Measurements from ENCODE around the gene TBCK. TPM values are rescaled to one million over a fixed set of nuclear protein-coding genes. Genes with fewer than 3 reads are reported as not detected.

The TBCK gene
- polyA plus RNA-seq, 1 of the 3 experiments (the other 2 are of a cell fraction) = 14.6 TPM

GRCh38 chr4:106334741-106335470 lies 18.9 kb upstream of the TBCK start:
- no peaks in the 10 kb centered on the region for H3K9me3 ChIP-seq
- DNase-seq = no peak
- H3K27ac ChIP-seq (ENCODE audit: low read depth in 2 of 2, low read length in 1 of 2) = peak overlapping the region in 1 of 2 experiments; percentile 55; a peak in 2 of 4 replicates
- H4K20me1 ChIP-seq (ENCODE audit: insufficient read depth) = no peaks in the 10 kb centered on the region
- 24% methylated on average over 1 of the region's 1 CpG for WGBS (ENCODE audit: low lambda C conversion rate)
- POLR2A ChIA-PET = no interaction called here
- H3F3A ChIP-seq (replicated peaks; ENCODE audit: insufficient read depth) = peaks cover 19% of the 10 kb centered on the region
- no peak overlapping the region for H3K4me3 ChIP-seq (ENCODE audit: low read depth in 2 of 2, low read length in 1 of 2)
- H3K4me1 ChIP-seq (ENCODE audit: control insufficient read depth in 1 of 2, insufficient read depth in 2 of 2, low read depth in 1 of 2, low read length in 1 of 2) = no peaks in the 10 kb centered on the region; a peak in 1 of 4 replicates
- peaks cover 11% of the 10 kb centered on the region for H3K79me2 ChIP-seq (ENCODE audit: insufficient read depth)
- no peaks in the 10 kb centered on the region for H3K9me2 ChIP-seq
- no peak for TF ChIP-seq FOXM1 (IDR thresholded peaks at IDR 0.05; ENCODE audit: low read depth)
- TF ChIP-seq RAD21 (IDR thresholded peaks at IDR 0.05; ENCODE audit: low read length) = no peak
- no peak for TF ChIP-seq ZBTB33 (IDR thresholded peaks at IDR 0.05; ENCODE audit: borderline replicate concordance, low read depth)
- TF ChIP-seq GATA2 (CRISPR knock-in tag; IDR thresholded peaks at IDR 0.05) = no peak
- peak; percentile 70 for TF ChIP-seq PBX3 (IDR thresholded peaks at IDR 0.05)
- TF ChIP-seq EP300 (IDR thresholded peaks at IDR 0.05; ENCODE audit: borderline replicate concordance in 1 of 2, low read depth in 1 of 2, low read length in 1 of 2) = peak in 1 of 2 experiments; percentile 57; a peak in 1 of 4 replicates
- TF ChIP-seq NRF1 (IDR thresholded peaks at IDR 0.05; ENCODE audit: low read depth, low read length) = no peak
- peak; percentile 51 for TF ChIP-seq JUND (IDR thresholded peaks at IDR 0.05)
- peak; percentile 68 for TF ChIP-seq TCF12 (IDR thresholded peaks at IDR 0.05)
- no peak for TF ChIP-seq USF1 (IDR thresholded peaks at IDR 0.05; ENCODE audit: borderline replicate concordance, low read depth)
- peak; percentile 19; the same call in 1 of the 2 replicates for TF ChIP-seq FOSL2 (IDR thresholded peaks at IDR 0.05; ENCODE audit: borderline replicate concordance, low read depth)
- TF ChIP-seq POLR2AphosphoS5 (IDR thresholded peaks at IDR 0.05; ENCODE audit: low read depth, low read length) = no peak
- TF ChIP-seq NFIC (IDR thresholded peaks at IDR 0.05; ENCODE audit: borderline replicate concordance) = 0 out of 2 replicates have a peak, but pooled peaks have one; percentile 15
- no peak for TF ChIP-seq CHD2 (IDR thresholded peaks at IDR 0.05; ENCODE audit: low read length, partially characterized antibody)
- TF ChIP-seq MXI1 (IDR thresholded peaks at IDR 0.05; ENCODE audit: low read depth, low read length) = no peak
- no peak for TF ChIP-seq GABPA (IDR thresholded peaks at IDR 0.05; ENCODE audit: low read depth)
- TF ChIP-seq RXRA (IDR thresholded peaks at IDR 0.05; ENCODE audit: borderline replicate concordance, low read depth) = no peak
- no peaks in the 10 kb centered on the region for H3K27me3 ChIP-seq (ENCODE audit: insufficient read depth)
- H2AFZ ChIP-seq (ENCODE audit: low read depth) = no peak overlapping the region
- peaks cover 71 to 85% of the 10 kb centered on the region in 2 experiments for H3K36me3 ChIP-seq (replicated peaks in 1 of 2; ENCODE audit: control insufficient read depth in 1 of 2, insufficient read depth in 2 of 2, low read length in 1 of 2)
- CTCF ChIA-PET = interaction anchor here (0.6 kb wide), 1 partner anchor 194 kb away, joined by 3 read pairs; no protein-coding TSS in a partner anchor
- H3K9ac ChIP-seq = no peak overlapping the region; the same call in 1 of the 2 replicates
- peak overlapping the region; percentile 41; the same call in 1 of the 2 replicates for H3K4me2 ChIP-seq

All from SK-N-SH (cell line).